ENCODE results near the gene USP12. TPM values are rescaled to one million over a fixed set of nuclear protein-coding genes. Genes with fewer than 3 reads are reported as not detected.

Gene USP12
- total RNA-seq, 4 donors from 2014 or later = 26.2 to 39.0 (median 28.9) TPM

- TF ChIP-seq CTCF (IDR thresholded peaks at IDR 0.05; ENCODE audit: low read depth) = no peak
These were observed 6.2 kb upstream of the USP12 start for GRCh38 chr13:27177852-27178251.

- no peak for TF ChIP-seq CTCF (IDR thresholded peaks at IDR 0.05; ENCODE audit: low read depth)
These were observed 5.1 kb upstream of the USP12 start for GRCh38 chr13:27176470-27177410.

- no peak for TF ChIP-seq CTCF (IDR thresholded peaks at IDR 0.05; ENCODE audit: low read depth)
These were observed 3.3 kb upstream of the USP12 start for GRCh38 chr13:27174766-27175455.

GRCh38 chr13:27172495-27172842 lies 858 bp upstream of the USP12 start:
- TF ChIP-seq CTCF (IDR thresholded peaks at IDR 0.05; ENCODE audit: low read depth) = no peak

GRCh38 chr13:27171827-27172494 lies 350 bp upstream of the USP12 start:
- no peak for TF ChIP-seq CTCF (IDR thresholded peaks at IDR 0.05; ENCODE audit: low read depth)

GRCh38 chr13:27170516-27171243 lies 931 bp downstream of the USP12 start:
- no peak for TF ChIP-seq CTCF (IDR thresholded peaks at IDR 0.05; ENCODE audit: low read depth)
